Cardiac septum (tissue), 1 donor: ENCODE results near the gene EXT2. TPM values are rescaled to one million over a fixed set of nuclear protein-coding genes. Genes with fewer than 3 reads are reported as not detected.

Experiments
- DNase-seq: peaks from one replicate; pipeline ENCODE4 v3.0.0-alpha.2; 2020; ENCODE audit warnings: low spot score
- intact Hi-C: fragments of 100-400 bp; cut with DNase I; formaldehyde crosslinking; loops from one replicate; pipeline ENCODE4 v1.14.0; 2022
- total RNA-seq: library from RNA; stranded (reverse); fragmentation: NEBNext Ultra II Directional; extraction: Animal tissue kit (Norgen Biotek cat#: 25700); gene quantifications from one replicate; pipeline ENCODE4 v1.2.1, GENCODE V29; 2021
- donor health status: DM: no; HTN: no; CAD: no.

EXT2 gene
- total RNA-seq, 1 donor from 2014 or later = 32.8 TPM

DNA sequence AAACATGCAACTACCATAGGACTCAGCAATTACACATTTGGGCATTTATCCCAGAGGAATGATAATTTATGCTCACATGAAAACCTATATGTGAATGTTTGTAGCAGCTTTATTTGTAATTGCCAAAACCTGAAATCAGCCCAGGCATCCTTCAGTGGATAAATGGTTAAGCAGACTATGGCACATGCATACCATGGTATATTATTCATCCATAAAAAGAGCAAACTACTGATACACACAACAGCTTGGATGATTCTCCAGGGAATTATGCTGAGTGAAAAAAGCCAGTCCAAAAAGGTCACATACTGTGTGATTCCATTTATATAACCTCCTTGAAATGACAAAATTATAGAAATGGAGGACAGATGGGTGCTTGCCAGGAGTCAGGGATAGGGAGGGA, 127.8 kb downstream of the EXT2 start:
- intact Hi-C loops = no loop called here
- no peak for DNase-seq

DNA sequence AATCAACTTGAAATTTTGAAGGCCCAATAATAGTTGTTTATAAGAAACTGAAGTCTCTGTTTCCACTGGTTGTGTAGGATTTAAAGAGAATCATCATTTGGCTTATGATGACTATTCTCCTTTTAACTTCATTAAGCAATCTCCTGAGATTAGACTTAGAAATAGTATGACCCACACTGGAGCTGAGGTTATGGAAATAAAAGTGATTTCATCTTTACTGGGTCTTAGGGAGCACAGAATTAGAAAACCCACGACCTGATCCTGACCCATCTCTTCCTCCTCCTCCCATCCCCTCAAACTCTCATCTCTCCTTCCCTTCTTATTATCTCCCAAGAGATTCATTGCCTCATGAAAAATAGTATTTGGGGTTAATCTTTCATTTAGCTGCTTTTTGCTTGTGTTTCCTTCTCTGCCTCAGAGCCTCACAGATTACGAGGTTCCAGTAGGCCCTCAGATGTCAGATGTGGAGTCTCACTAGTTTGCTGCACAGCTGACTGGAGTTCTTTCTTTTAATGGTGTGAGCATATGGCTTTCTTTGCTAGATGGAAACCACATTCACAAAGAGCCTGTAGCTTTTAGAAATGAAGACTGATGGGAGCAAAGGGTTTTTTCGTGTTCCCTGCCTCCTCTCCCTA, 129.5 kb downstream of the EXT2 start:
- DNase-seq = no peak
- intact Hi-C loops = no loop called here

- intact Hi-C loops = no loop called here
- no peak for DNase-seq
Observed at GRCh38 chr11:44226490-44226889, 131.0 kb downstream of the EXT2 start.

- intact Hi-C loops = no loop called here
- no peak for DNase-seq
Observed at GRCh38 chr11:44226945-44227344, 131.5 kb downstream of the EXT2 start.

- DNase-seq = no peak
- intact Hi-C loops = no loop called here
Observed at GRCh38 chr11:44228379-44228778, 132.9 kb downstream of the EXT2 start.

GRCh38 chr11:44229098-44229497, 133.6 kb downstream of the EXT2 start:
- no peak for DNase-seq
- intact Hi-C loops = no loop called here

- intact Hi-C loops = no loop called here
- no peak for DNase-seq
Observed at GRCh38 chr11:44229624-44230023, 134.1 kb downstream of the EXT2 start.

- DNase-seq = no peak
- intact Hi-C loops = no loop called here
Observed at GRCh38 chr11:44235765-44236201, 140.3 kb downstream of the EXT2 start.

DNA sequence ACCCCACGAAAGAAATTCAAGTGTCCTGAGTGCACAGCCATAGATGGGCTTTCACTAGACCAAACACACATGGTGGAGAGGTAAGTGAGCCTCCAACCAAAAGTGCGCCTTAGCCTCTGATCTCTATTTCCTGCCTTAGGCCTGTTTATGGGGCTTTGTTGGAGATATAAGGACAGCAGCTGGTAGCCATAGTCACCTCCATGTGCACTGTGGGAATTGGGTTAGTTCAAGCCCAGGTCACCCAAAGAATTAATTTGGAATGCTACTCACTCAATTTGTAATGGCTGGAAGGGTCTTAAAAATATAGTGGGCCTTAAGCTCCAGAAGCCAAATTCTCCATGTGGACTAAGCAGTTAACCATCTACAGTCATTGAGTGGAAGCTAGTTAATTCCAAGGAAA, 140.8 kb downstream of the EXT2 start:
- DNase-seq = no peak
- intact Hi-C loops = no loop called here

- DNase-seq = no peak
- intact Hi-C loops = no loop called here
Observed at GRCh38 chr11:44237156-44237555, 141.7 kb downstream of the EXT2 start.

GRCh38 chr11:44241851-44242250, 146.4 kb downstream of the EXT2 start:
- DNase-seq = no peak
- intact Hi-C loops = loop anchor here (5.0 kb wide), 1 partner anchor 100 kb away; no protein-coding TSS in a partner anchor

- intact Hi-C loops = loop anchor here (5.0 kb wide), 1 partner anchor 101 kb away; no protein-coding TSS in a partner anchor
- DNase-seq = no peak
Observed at GRCh38 chr11:44243086-44243485, 147.6 kb downstream of the EXT2 start.

DNA sequence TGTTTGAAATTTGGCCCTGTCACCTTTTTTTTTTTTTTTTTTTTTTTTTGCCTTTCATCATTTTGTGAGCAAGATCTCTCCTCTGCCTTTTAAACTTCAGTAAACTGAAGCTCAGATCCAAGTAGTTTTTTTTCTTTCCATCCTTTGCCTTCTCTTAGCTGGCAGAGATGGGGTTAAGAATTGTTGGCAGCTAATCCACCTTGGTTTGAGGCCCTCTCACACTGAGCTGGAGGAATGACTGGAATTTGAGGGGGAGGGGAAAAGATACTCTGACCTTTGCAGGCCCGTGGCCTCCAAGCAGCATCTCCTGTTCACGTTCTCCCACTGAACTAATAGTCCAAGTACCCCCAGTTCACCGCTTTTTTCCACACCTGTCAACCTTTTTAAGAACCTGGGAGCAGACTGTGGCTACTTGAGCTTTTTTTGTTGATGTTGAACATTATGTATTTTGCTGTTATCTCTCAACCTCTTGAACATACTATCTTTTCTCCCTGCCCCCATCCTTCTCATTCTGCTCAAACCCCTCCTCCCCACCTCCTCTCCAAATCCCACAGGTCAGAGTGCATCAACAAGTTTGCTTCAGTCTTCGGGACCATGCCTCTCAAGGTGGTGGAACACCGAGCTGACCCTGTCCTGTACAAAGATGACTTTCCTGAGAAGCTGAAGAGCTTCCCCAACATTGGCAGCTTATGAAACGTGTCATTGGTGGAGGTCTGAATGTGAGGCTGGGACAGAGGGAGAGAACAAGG, 148.3 kb downstream of the EXT2 start:
- no peak for DNase-seq
- intact Hi-C loops = loop anchor here (5.0 kb wide), 1 partner anchor 101 kb away; no protein-coding TSS in a partner anchor

DNA sequence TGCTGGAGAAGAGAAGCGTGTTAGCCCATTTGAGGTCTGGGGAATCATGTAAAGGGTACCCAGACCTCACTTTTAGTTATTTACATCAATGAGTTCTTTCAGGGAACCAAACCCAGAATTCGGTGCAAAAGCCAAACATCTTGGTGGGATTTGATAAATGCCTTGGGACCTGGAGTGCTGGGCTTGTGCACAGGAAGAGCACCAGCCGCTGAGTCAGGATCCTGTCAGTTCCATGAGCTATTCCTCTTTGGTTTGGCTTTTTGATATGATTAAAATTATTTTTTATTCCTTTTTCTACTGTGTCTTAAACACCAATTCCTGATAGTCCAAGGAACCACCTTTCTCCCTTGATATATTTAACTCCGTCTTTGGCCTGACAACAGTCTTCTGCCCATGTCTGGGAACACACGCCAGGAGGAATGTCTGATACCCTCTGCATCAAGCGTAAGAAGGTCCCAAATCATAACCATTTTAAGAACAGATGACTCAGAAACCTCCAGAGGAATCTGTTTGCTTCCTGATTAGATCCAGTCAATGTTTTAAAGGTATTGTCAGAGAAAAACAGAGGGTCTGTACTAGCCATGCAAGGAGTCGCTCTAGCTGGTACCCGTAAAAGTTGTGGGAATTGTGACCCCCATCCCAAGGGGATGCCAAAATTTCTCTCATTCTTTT, 149.3 kb downstream of the EXT2 start:
- intact Hi-C loops = loop anchor here (5.0 kb wide), 1 partner anchor 102 kb away; no protein-coding TSS in a partner anchor

DNA sequence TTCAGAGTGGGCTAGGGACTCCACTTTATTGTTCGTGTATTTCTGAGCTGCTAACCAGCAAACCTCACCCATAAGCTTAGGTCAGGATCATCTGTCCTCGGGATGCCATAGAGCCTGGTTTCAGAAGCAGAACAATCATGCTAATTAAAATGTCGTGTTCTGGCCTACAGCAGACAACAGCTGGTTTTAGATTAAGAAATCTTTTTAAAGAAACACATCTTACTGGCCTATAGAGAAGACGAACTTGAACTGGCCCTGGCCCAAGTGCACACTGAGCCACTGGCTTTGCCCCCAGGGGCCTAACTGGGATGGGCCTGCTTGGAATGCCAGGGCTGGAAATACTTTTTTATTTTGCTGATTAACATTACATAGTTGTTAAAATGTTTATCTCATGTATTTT, 151.2 kb downstream of the EXT2 start:
- intact Hi-C loops = no loop called here

More for the DNA sequence above, 149.3 kb downstream of the EXT2 start:
- no peak for DNase-seq

GRCh38 chr11:44247508-44247907, 152.0 kb downstream of the EXT2 start:
- intact Hi-C loops = no loop called here

More for the DNA sequence above, 151.2 kb downstream of the EXT2 start:
- no peak for DNase-seq

GRCh38 chr11:44248109-44248508, 152.6 kb downstream of the EXT2 start:
- intact Hi-C loops = no loop called here
- no peak for DNase-seq

More at GRCh38 chr11:44247508-44247907, 152.0 kb downstream of the EXT2 start:
- no peak for DNase-seq

DNA sequence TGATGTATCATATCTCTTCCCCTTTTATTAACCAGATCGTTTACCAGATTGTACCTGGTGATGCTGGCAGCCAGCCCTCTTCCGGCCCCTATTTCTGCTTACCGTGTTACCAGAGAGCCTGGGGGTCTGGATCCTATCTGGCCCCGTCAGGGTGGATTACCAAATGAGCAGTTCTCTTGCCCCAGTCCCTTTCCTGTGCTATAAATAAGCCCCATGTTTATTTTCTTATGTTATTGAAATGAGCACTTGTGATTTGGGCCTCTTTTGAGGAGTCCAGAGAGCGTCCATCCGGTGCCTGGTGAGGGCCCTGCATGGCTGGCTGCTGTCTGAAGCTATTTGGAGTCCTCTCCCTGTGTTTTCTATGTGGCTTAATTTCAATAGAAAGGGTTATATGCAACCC, 154.9 kb downstream of the EXT2 start:
- no peak for DNase-seq
- intact Hi-C loops = no loop called here

GRCh38 chr11:44252999-44253602, 157.6 kb downstream of the EXT2 start:
- DNase-seq = no peak
- intact Hi-C loops = no loop called here
